Thyroid gland (tissue), 4 donors: Measurements from ENCODE around the gene GPC6.

Experiments used
- CTCF ChIP-seq, 6 experiments: fragments of 200-600 bp in 3 of 6; fragments of 450-650 bp in 3 of 6; sonication (generic) in 3 of 6; IDR thresholded peaks; one replicate each; pipeline ENCODE4 v1.5.1; 2016 to 2019; ENCODE audit warnings: antibody characterized with exemption in 6 of 6, mild to moderate bottlenecking in 2 of 6, inconsistent platforms in 1 of 6, moderate library complexity in 1 of 6
- POLR2A ChIP-seq, 2 donors: fragments of 450-650 bp; IDR thresholded peaks; one replicate each; pipeline ENCODE4 v1.6.1; 2017; ENCODE audit warnings: antibody characterized with exemption in 2 of 2, mild to moderate bottlenecking in 2 of 2, moderate library complexity in 1 of 2

DNA sequence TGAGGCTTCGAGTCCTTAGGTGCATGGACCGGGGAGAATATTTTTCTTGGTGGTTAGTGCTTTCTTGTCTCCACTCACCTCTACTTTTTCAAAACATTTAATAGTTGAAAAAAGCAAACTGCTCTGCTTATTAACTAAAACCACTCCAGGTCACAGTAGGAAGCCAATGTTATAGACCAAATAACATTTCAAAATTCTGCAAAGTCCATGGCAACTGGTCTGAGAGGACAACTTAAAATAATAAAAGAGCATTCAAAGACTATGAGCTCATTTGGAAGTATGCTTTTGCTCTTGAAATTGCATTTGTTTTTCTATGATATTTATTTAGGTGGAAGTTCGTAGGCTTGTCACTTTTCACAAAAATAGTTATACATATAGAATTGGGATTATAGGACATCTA lies 769.9 kb downstream of the GPC6 start:
- no peak for TF ChIP-seq CTCF (IDR thresholded peaks at IDR 0.05)
- TF ChIP-seq POLR2A (IDR thresholded peaks at IDR 0.05), result no peak
